Upper lobe of right lung (tissue), 1 donor: ENCODE measurements around the gene RALY. TPM values are rescaled to one million over a fixed set of nuclear protein-coding genes. Genes with fewer than 3 reads are reported as not detected.

Experiments
- ATAC-seq: fragments of 200-7000 bp; cut with Tn5 transposase; one replicate; pipeline ENCODE4 v1.9.1; 2020; ENCODE audit warnings: mild to moderate bottlenecking, moderate library complexity
- DNase-seq: peaks from one replicate; pipeline ENCODE4 v3.0.0-alpha.2; 2020
- H3K27ac ChIP-seq: fragments of 200-600 bp; one replicate; pipeline ENCODE4 v1.8.0; 2022
- H3K27me3 ChIP-seq: fragments of 200-600 bp; one replicate; pipeline ENCODE4 v1.8.0; 2022; ENCODE audit warnings: mild to moderate bottlenecking
- H3K36me3 ChIP-seq: fragments of 200-600 bp; one replicate; pipeline ENCODE4 v1.8.0; 2022
- H3K4me1 ChIP-seq: fragments of 200-600 bp; one replicate; pipeline ENCODE4 v1.8.0; 2022
- H3K4me3 ChIP-seq: fragments of 200-600 bp; one replicate; pipeline ENCODE4 v1.8.0; 2022; ENCODE audit warnings: mild to moderate bottlenecking
- H3K9me3 ChIP-seq: fragments of 200-600 bp; one replicate; pipeline ENCODE4 v1.8.0; 2022
- CTCF ChIP-seq: fragments of 200-600 bp; IDR thresholded peaks from one replicate; pipeline ENCODE4 v1.8.0; 2022; ENCODE audit warnings: antibody characterized with exemption
- intact Hi-C: fragments of 100-400 bp; cut with DNase I; formaldehyde crosslinking; loops from one replicate; pipeline ENCODE4 v1.11.0; 2022
- total RNA-seq: library from RNA; stranded (reverse); fragmentation: NEBNext Ultra II Directional; extraction: Animal tissue kit (Norgen Biotek cat#: 25700); gene quantifications from one replicate; pipeline ENCODE4 v1.2.1, GENCODE V29; 2021
- donor health status: DM: no; HTN: yes; CAD: no; lungs with severe emphysema.

The RALY gene
- total RNA-seq, 1 donor from 2014 or later, result 130 TPM

- Histone ChIP-seq H3K36me3 (peaks cover 21% of the 10 kb centered on the region), H3K27ac (peak overlapping the region; percentile 99), H3K9me3 (no peaks in the 10 kb centered on the region), H3K27me3 (no peaks in the 10 kb centered on the region), H3K4me1 (peaks cover 31% of the 10 kb centered on the region), H3K4me3 (peak overlapping the region; percentile 95)
- no peak for TF ChIP-seq CTCF
- DNase-seq (peak; percentile 65), ATAC-seq (no peak)
- intact Hi-C loops, result no loop called here
These were observed 118.9 kb downstream of the RALY start for GRCh38 chr20:34112600-34113101.

GRCh38 chr20:34114809-34115208, 121.1 kb downstream of the RALY start:
- no peaks in the 10 kb centered on the region for H3K9me3 ChIP-seq
- ATAC-seq (no peak), DNase-seq (no peak)
- no peak overlapping the region for H3K4me3 ChIP-seq
- no peak for TF ChIP-seq CTCF
- peaks cover 3% of the 10 kb centered on the region for H3K36me3 ChIP-seq
- intact Hi-C loops, result no loop called here
- H3K27ac ChIP-seq, result no peak overlapping the region
- H3K27me3 ChIP-seq, result no peaks in the 10 kb centered on the region
- H3K4me1 ChIP-seq, result peaks cover 11% of the 10 kb centered on the region

- H3K4me3 ChIP-seq, result no peak overlapping the region
- H3K36me3 ChIP-seq, result no peaks in the 10 kb centered on the region
- no peaks in the 10 kb centered on the region for H3K27me3 ChIP-seq
- no peak overlapping the region for H3K27ac ChIP-seq
- H3K4me1 ChIP-seq, result peaks cover 7% of the 10 kb centered on the region
- DNase-seq, result no peak
- H3K9me3 ChIP-seq, result no peaks in the 10 kb centered on the region
- TF ChIP-seq CTCF, result no peak
- intact Hi-C loops, result no loop called here
- no peak for ATAC-seq
These were observed 121.5 kb downstream of the RALY start for GRCh38 chr20:34115232-34115631.

GRCh38 chr20:34120213-34120612, 126.5 kb downstream of the RALY start:
- no peak for ATAC-seq
- Histone ChIP-seq H3K4me1 (no peaks in the 10 kb centered on the region), H3K36me3 (no peaks in the 10 kb centered on the region), H3K4me3 (no peak overlapping the region), H3K27ac (no peak overlapping the region), H3K9me3 (no peaks in the 10 kb centered on the region), H3K27me3 (no peaks in the 10 kb centered on the region)
- DNase-seq, result no peak
- no peak for TF ChIP-seq CTCF
- intact Hi-C loops, result no loop called here

GRCh38 chr20:34122274-34122980, 128.7 kb downstream of the RALY start:
- intact Hi-C loops, result no loop called here
- Histone ChIP-seq H3K4me3 (no peak overlapping the region), H3K36me3 (no peaks in the 10 kb centered on the region), H3K4me1 (no peaks in the 10 kb centered on the region), H3K27me3 (no peaks in the 10 kb centered on the region), H3K9me3 (no peaks in the 10 kb centered on the region), H3K27ac (no peak overlapping the region)
- no peak for TF ChIP-seq CTCF
- ATAC-seq (no peak), DNase-seq (no peak)
